Kidney (tissue), 14 donors: ENCODE results near the gene WBP11. TPM values are rescaled to one million over a fixed set of nuclear protein-coding genes. Genes with fewer than 3 reads are reported as not detected.

Experiments used
- DNase-seq, 5 donors: peaks; one replicate each; pipeline ENCODE4 v3.0.0-alpha.2; 2013 to 2020
- FAIRE-seq: peaks from 2 replicates; lab custom pipeline; 2012; peaks lifted over from hg19 to GRCh38; lab: Jason Lieb, UNC
- H3K27ac ChIP-seq, 2 donors: one replicate each; pipeline ENCODE4 v1.7.0; 2013; ENCODE audit warnings: low read depth in 2 of 2, low read length in 2 of 2, inconsistent platforms in 1 of 2
- H3K27me3 ChIP-seq: one replicate; pipeline ENCODE4 v1.7.1; 2013; ENCODE audit warnings: low read length, inconsistent platforms; ENCODE audit not compliant: control insufficient read depth, insufficient read depth
- H3K36me3 ChIP-seq, 3 donors: one replicate each; pipeline versions ENCODE4 v1.7.0 to v1.7.1; 2013; ENCODE audit warnings: low read length in 3 of 3, control low read depth in 1 of 3, inconsistent platforms in 1 of 3; ENCODE audit not compliant: insufficient read depth in 3 of 3, control insufficient read depth in 2 of 3
- H3K4me1 ChIP-seq, 3 donors: one replicate each; pipeline versions ENCODE4 v1.7.0 to v1.7.1; 2013; ENCODE audit warnings: low read length in 3 of 3, inconsistent platforms in 1 of 3, low read depth in 1 of 3; ENCODE audit not compliant: control insufficient read depth in 2 of 3, insufficient read depth in 2 of 3
- H3K4me3 ChIP-seq, 3 donors: one replicate each; pipeline versions ENCODE4 v1.7.0 to v1.8.1; 2013; ENCODE audit warnings: low read length in 3 of 3, control low read depth in 1 of 3, inconsistent platforms in 1 of 3
- H3K9ac ChIP-seq, 3 donors: one replicate each; pipeline versions ENCODE4 v1.7.0 to v1.7.1; 2013; ENCODE audit warnings: low read length in 3 of 3, control low read depth in 1 of 3, inconsistent platforms in 1 of 3
- H3K9me3 ChIP-seq, 3 donors: one replicate each; pipeline versions ENCODE4 v1.7.0 to v1.7.1; 2013; ENCODE audit warnings: low read length in 3 of 3, control low read depth in 1 of 3, inconsistent platforms in 1 of 3; ENCODE audit not compliant: control insufficient read depth in 2 of 3, insufficient read depth in 1 of 3
- intact Hi-C: fragments of 100-400 bp; cut with DNase I; formaldehyde crosslinking; loops from one replicate; pipeline ENCODE4 v1.11.1; 2022
- polyA plus RNA-seq: library from polyadenylated mRNA; stranded (reverse); fragments of 350-450 nt; fragmentation: Illumina TruSeq; extraction: RNeasy Lipid Tissue Mini Kit (QIAGEN cat#74804); gene quantifications from one replicate; pipeline ENCODE4 v1.2.3, GENCODE V29; 2014; ENCODE audit warnings: low read depth, low replicate concordance; ENCODE audit not compliant: insufficient read depth
- total RNA-seq: library from RNA; stranded (reverse); fragmentation: NEBNext Ultra II Directional; extraction: Animal tissue kit (Norgen Biotek cat#: 25700); gene quantifications from one replicate; pipeline ENCODE4 v1.2.1, GENCODE V29; 2021
- TF ChIP-seq, protein P1 (sequence below): IDR thresholded peaks from 3 replicates; pipeline ENCODE4 v1.5.1; 2012; ENCODE audit warnings: mild to moderate bottlenecking, moderate library complexity, borderline replicate concordance; ENCODE audit not compliant: insufficient read depth; ENCODE audit errors: extremely low read depth
- donor health status: control.
- donor health status: control.
- donor health status: control.
- donor health status: control.
- donor health status: control.
- donor health status: DM: yes; HTN: yes; CAD: no.
- donor health status: Normal renal cell carcinoma (clear cell type).

Gene WBP11
- total and polyA plus RNA-seq, 2 donors from 2014 or later = 17.6 to 55.5 TPM

DNA sequence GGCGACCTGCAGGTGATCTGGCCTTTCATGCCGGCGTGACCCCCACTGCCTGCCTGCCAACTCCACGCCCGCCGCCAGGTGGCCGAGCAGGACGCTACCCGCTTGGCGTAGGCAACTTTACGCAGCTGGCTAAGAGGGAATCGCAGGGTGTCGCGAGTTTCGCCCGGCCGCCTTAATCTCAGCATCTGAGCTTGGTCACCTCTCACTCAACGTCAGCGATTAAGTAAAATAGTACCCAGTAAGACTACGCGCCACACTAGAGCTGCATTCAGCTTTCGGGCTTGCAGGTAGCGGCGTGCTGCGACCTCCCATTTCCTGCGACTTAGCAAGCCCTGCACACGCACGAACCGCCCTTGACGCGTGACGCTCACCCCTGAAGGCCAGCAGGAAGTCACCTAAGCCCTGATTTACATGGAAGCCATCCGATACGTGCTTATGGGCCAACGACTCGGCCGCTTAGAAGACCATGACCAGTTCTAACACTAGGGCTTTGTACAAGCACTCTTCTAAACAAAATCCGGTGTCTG, 33.2 kb downstream of the WBP11 start:
- intact Hi-C loops = no loop called here
- DNase-seq = peak; percentile 89 to 94 (median 93)
- FAIRE-seq = no peak
- H3K27ac ChIP-seq = peak overlapping the region; percentile 96 to 98
- peak overlapping the region; percentile 81 to 98 (median 98) for H3K4me3 ChIP-seq
- H3K9me3 ChIP-seq = peaks cover 0 to 4% (median 0%) of the 10 kb centered on the region in 3 donors
- TF ChIP-seq, protein P1, sequence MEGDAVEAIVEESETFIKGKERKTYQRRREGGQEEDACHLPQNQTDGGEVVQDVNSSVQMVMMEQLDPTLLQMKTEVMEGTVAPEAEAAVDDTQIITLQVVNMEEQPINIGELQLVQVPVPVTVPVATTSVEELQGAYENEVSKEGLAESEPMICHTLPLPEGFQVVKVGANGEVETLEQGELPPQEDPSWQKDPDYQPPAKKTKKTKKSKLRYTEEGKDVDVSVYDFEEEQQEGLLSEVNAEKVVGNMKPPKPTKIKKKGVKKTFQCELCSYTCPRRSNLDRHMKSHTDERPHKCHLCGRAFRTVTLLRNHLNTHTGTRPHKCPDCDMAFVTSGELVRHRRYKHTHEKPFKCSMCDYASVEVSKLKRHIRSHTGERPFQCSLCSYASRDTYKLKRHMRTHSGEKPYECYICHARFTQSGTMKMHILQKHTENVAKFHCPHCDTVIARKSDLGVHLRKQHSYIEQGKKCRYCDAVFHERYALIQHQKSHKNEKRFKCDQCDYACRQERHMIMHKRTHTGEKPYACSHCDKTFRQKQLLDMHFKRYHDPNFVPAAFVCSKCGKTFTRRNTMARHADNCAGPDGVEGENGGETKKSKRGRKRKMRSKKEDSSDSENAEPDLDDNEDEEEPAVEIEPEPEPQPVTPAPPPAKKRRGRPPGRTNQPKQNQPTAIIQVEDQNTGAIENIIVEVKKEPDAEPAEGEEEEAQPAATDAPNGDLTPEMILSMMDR = peak; percentile 91
- H3K9ac ChIP-seq = peak overlapping the region; percentile 96 to 99 (median 98)
- H3K27me3 ChIP-seq = no peaks in the 10 kb centered on the region
- H3K36me3 ChIP-seq = no peaks in the 10 kb centered on the region
- H3K4me1 ChIP-seq = peaks cover 3 to 6% (median 6%) of the 10 kb centered on the region in 3 donors

DNA sequence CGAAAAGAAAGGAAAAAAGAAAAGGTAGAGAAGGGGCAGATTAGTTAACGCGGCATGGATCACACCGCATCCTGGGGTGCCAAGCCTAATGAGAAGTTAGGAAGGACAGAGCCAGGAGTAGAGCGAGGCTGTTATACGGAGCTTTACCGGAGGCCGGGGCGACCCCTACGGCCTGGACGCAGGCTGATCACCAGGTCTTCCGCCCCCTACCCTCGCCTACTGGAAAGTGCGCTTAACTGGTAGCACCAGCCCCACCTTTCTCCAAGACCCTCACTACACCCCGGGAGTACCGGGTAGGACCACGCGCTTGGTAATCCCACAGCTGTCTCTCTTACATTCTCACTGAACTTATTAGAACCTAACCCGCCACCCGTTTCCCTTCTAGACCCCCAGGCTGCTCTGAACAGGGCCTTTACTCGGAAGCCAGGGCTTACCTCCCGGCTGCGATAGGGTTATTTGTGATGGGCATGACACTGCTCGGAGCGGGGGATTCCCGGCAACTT, 33.8 kb downstream of the WBP11 start:
- TF ChIP-seq, protein P1 = no peak
- DNase-seq (peak in 4 of 5 donors; percentile 66 to 80 (median 77)), FAIRE-seq (no peak)
- peak overlapping the region; percentile 96 to 98 for H3K27ac ChIP-seq
- H3K9ac ChIP-seq = peak overlapping the region; percentile 96 to 99 (median 98)
- H3K9me3 ChIP-seq = peaks cover 0 to 4% (median 0%) of the 10 kb centered on the region in 3 donors
- intact Hi-C loops = no loop called here
- peaks cover 3 to 6% (median 6%) of the 10 kb centered on the region in 3 donors for H3K4me1 ChIP-seq
- no peaks in the 10 kb centered on the region for H3K36me3 ChIP-seq
- H3K4me3 ChIP-seq = peak overlapping the region; percentile 81 to 98 (median 98)
- H3K27me3 ChIP-seq = no peaks in the 10 kb centered on the region

DNA sequence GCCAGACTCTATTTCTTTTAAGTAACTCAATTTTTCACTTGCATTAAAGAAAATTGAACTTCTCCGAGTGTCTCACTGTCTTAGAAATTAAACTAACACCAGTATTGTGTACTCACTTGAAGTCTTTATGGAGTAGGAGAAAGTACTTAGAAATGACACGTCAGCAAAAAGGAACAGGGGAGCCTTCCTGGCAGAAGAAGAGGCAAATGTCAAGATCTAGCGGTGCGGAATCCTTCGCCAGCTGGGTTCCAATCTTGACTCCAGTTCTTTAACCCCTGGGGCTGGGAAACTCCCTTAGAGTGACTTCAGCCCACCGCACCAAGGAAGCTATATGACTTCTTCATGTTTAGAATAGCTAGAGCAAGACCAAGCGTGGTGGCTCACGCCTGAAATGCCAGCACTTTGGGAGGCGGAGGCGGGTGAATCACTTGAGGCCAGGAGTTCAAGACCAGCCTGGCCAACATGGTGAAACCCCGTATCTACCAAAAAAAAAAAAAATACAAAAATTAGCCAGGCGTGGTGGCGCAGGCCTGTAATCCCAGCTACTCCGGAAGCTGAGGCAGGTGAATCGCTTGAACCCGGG, 34.4 kb downstream of the WBP11 start:
- FAIRE-seq = no peak
- H3K9me3 ChIP-seq = peaks cover 0 to 4% (median 0%) of the 10 kb centered on the region in 3 donors
- intact Hi-C loops = no loop called here
- H3K9ac ChIP-seq = peak overlapping the region in 2 of 3 donors; percentile 96 to 98
- no peaks in the 10 kb centered on the region for H3K36me3 ChIP-seq
- H3K27ac ChIP-seq = peak overlapping the region; percentile 96 to 98
- TF ChIP-seq, protein P1 = no peak
- peak in 4 of 5 donors; percentile 23 to 57 (median 44) for DNase-seq
- H3K27me3 ChIP-seq = no peaks in the 10 kb centered on the region
- H3K4me3 ChIP-seq = peak overlapping the region; percentile 81 to 98 (median 98)
- H3K4me1 ChIP-seq = peaks cover 3 to 6% (median 6%) of the 10 kb centered on the region in 3 donors
